HepG2 (cell line): ENCODE data around the gene SRC. TPM values are rescaled to one million over a fixed set of nuclear protein-coding genes. Genes with fewer than 3 reads are reported as not detected.

ENCODE experiments used
- ATAD3A ChIP-seq: sonication (generic); formaldehyde crosslinking; IDR thresholded peaks from 2 replicates; pipeline ENCODE4 v1.4.0; 2020; ENCODE audit warnings: missing genetic modification reagents
- CBX5 ChIP-seq: sonication (generic); formaldehyde crosslinking; IDR thresholded peaks from 2 replicates; pipeline ENCODE4 v1.4.0; 2020; ENCODE audit warnings: missing genetic modification reagents, borderline replicate concordance
- CENPX ChIP-seq: sonication (generic); formaldehyde crosslinking; IDR thresholded peaks from 2 replicates; pipeline ENCODE4 v1.9.0; 2021; ENCODE audit warnings: mild to moderate bottlenecking, missing genetic modification reagents, moderate library complexity
- GTF2F1 ChIP-seq: fragments of 150-350 bp; IDR thresholded peaks from 2 replicates; pipeline ENCODE4 v1.6.1; 2014; ENCODE audit warnings: low read length
- ISL2 ChIP-seq: sonication (generic); formaldehyde crosslinking; IDR thresholded peaks from 2 replicates; pipeline ENCODE4 v1.5.0; 2020; ENCODE audit warnings: missing genetic modification reagents
- ISX ChIP-seq: sonication (generic); formaldehyde crosslinking; conservative IDR thresholded peaks from 2 replicates; pipeline ENCODE4 v1.5.0; 2020; ENCODE audit warnings: missing genetic modification reagents
- KDM5A ChIP-seq: fragments of 200-600 bp; sonication (generic); IDR thresholded peaks from 2 replicates; pipeline ENCODE4 v1.7.0; 2018; ENCODE audit warnings: antibody characterized with exemption, mild to moderate bottlenecking, low read length, borderline replicate concordance
- PHF20 ChIP-seq: sonication (generic); formaldehyde crosslinking; IDR thresholded peaks from 2 replicates; pipeline ENCODE4 v1.5.0; 2020; ENCODE audit warnings: mild to moderate bottlenecking, missing genetic modification reagents
- RBM22 ChIP-seq: fragments of 200-400 bp; formaldehyde crosslinking; optimal IDR thresholded peaks from 2 replicates; pipeline ENCODE3; 2017; ENCODE audit warnings: mild to moderate bottlenecking, low read length, moderate library complexity
- RFXANK ChIP-seq: IDR thresholded peaks from 2 replicates; pipeline ENCODE4 v1.6.1; 2016
- TCF7L2 ChIP-seq: IDR thresholded peaks from 2 replicates; pipeline ENCODE4 v1.6.1; 2011; ENCODE audit warnings: mild to moderate bottlenecking, low read depth, low read length, moderate library complexity
- TOPORS ChIP-seq: sonication (generic); formaldehyde crosslinking; IDR thresholded peaks from 2 replicates; pipeline ENCODE4 v1.8.0; 2023; ENCODE audit warnings: mild to moderate bottlenecking, missing genetic modification reagents
- ZBTB21 ChIP-seq: sonication (generic); formaldehyde crosslinking; IDR thresholded peaks from 2 replicates; pipeline ENCODE4 v1.4.0; 2020; ENCODE audit warnings: missing genetic modification reagents
- ZFP82 ChIP-seq: sonication (generic); formaldehyde crosslinking; IDR thresholded peaks from 2 replicates; pipeline ENCODE4 v1.5.1; 2020; ENCODE audit warnings: mild to moderate bottlenecking, missing genetic modification reagents, borderline replicate concordance
- ZNF17 ChIP-seq: sonication (generic); formaldehyde crosslinking; IDR thresholded peaks from 2 replicates; pipeline ENCODE4 v1.5.0; 2020; ENCODE audit warnings: mild to moderate bottlenecking, missing genetic modification reagents
- ZNF276 ChIP-seq: sonication (generic); formaldehyde crosslinking; IDR thresholded peaks from 2 replicates; pipeline ENCODE4 v1.4.0; 2020; ENCODE audit warnings: mild to moderate bottlenecking, low read depth, missing genetic modification reagents
- ZNF570 ChIP-seq: sonication (generic); formaldehyde crosslinking; IDR thresholded peaks from 2 replicates; pipeline ENCODE4 v1.4.0; 2020; ENCODE audit warnings: mild to moderate bottlenecking, missing genetic modification reagents, borderline replicate concordance
- ZSCAN20 ChIP-seq: sonication (generic); formaldehyde crosslinking; IDR thresholded peaks from 2 replicates; pipeline ENCODE4 v1.4.0; 2020; ENCODE audit warnings: missing genetic modification reagents, mild to moderate bottlenecking, borderline replicate concordance
- polyA plus RNA-seq, 8 experiments: library from polyadenylated mRNA; depleted of rRNA in 3 of 8; stranded (reverse) in 7 of 8; unstranded in 1 of 8; fragments of >200 nt; fragmentation: Illumina TruSeq in 4 of 8; extraction: Trizol in 4 of 8; gene quantifications; 2 replicates each; pipeline versions ENCODE4 v1.2.1 to v1.2.3, GENCODE V29; 2011 to 2016; ENCODE audit warnings: low read depth in 4 of 8, missing spikeins in 1 of 8, mixed read lengths in 1 of 8; ENCODE audit not compliant: insufficient read depth in 1 of 8
- total RNA-seq, 5 experiments: library from RNA; depleted of rRNA; stranded (reverse); fragments of >200 nt; fragmentation: Illumina TruSeq; extraction: Trizol; gene quantifications; 2 replicates each; pipeline ENCODE4 v1.2.3, GENCODE V29; 2016; ENCODE audit warnings: low read depth in 1 of 5
- TF ChIP-seq, protein P1 (sequence below): sonication (generic); formaldehyde crosslinking; IDR thresholded peaks from 2 replicates; pipeline ENCODE4 v1.4.0; 2020; ENCODE audit warnings: missing genetic modification reagents
- TF ChIP-seq, protein P2 (sequence below): sonication (generic); formaldehyde crosslinking; IDR thresholded peaks from 2 replicates; pipeline ENCODE4 v1.5.0; 2020; ENCODE audit warnings: mild to moderate bottlenecking, missing genetic modification reagents
- TF ChIP-seq, protein P3 (sequence below): sonication (generic); formaldehyde crosslinking; IDR thresholded peaks from 2 replicates; pipeline ENCODE4 v1.5.0; 2020; ENCODE audit warnings: missing genetic modification reagents

Gene SRC
- total and polyA plus RNA-seq, 2 of the 13 experiments (the other 11 are each of a cell fraction or from before 2014, with no cell fraction given): 54.7 to 192 TPM

DNA sequence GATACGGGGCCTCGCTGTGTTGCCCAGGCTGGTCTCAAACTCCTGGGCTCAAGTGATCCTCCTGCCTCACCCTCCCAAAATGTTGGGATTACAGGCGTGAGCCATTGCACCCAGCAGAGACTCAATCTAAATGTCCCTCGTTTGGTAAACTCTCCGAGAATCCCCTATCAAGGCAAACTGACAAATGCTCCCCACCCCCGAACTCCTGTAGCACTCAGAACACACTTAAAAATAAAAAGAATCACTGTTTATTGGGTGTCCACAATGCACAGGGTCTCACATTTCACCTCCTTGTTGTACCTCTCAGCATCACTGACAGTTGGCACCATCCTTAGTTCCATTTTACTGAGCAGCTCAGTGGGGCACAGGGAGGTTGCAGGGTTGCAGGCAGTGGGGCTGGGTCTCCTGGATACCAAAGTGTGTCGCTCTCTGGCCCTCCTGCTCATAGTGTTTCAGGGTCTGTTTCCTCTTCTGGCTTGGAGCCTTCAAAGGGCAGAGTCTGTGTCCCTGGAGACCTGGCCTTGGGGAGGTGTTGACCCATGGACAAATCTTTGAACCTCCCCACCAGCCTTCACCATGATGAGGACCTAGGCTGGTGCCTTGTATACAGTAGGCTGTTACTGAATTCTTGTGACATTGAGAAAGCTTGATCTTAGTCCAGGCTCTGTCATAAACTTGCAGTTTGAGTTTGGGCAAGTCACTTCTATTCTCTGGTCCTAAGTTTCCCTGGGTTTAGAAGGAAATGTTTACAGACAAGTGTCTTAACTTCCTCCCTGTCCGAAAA is 8.5 kb upstream of the SRC start (continued):
- TF ChIP-seq, protein P1, sequence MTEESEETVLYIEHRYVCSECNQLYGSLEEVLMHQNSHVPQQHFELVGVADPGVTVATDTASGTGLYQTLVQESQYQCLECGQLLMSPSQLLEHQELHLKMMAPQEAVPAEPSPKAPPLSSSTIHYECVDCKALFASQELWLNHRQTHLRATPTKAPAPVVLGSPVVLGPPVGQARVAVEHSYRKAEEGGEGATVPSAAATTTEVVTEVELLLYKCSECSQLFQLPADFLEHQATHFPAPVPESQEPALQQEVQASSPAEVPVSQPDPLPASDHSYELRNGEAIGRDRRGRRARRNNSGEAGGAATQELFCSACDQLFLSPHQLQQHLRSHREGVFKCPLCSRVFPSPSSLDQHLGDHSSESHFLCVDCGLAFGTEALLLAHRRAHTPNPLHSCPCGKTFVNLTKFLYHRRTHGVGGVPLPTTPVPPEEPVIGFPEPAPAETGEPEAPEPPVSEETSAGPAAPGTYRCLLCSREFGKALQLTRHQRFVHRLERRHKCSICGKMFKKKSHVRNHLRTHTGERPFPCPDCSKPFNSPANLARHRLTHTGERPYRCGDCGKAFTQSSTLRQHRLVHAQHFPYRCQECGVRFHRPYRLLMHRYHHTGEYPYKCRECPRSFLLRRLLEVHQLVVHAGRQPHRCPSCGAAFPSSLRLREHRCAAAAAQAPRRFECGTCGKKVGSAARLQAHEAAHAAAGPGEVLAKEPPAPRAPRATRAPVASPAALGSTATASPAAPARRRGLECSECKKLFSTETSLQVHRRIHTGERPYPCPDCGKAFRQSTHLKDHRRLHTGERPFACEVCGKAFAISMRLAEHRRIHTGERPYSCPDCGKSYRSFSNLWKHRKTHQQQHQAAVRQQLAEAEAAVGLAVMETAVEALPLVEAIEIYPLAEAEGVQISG: no peak; the same call in none of the 2 replicates
- TF ChIP-seq TCF7L2 (no peak), PHF20 (CRISPR knock-in tag) (no peak), ISL2 (no peak; the same call in 1 of the 2 replicates), TOPORS (CRISPR knock-in tag) (peak; percentile 36; the same call in 1 of the 2 replicates), ATAD3A (no peak), ISX (no peak), CBX5 (CRISPR knock-in tag) (no peak; the same call in 1 of the 2 replicates), RFXANK (CRISPR knock-in tag) (no peak), ZBTB21 (no peak), GTF2F1 (no peak), ZNF570 (CRISPR knock-in tag) (no peak), ZNF17 (no peak), ZFP82 (CRISPR knock-in tag) (no peak), CENPX (no peak), ZNF276 (CRISPR knock-in tag) (0 out of 2 replicates have a peak, but pooled peaks have one; percentile 35), ZSCAN20 (CRISPR knock-in tag) (no peak), KDM5A (no peak), RBM22 (no peak)
- TF ChIP-seq, protein P2, sequence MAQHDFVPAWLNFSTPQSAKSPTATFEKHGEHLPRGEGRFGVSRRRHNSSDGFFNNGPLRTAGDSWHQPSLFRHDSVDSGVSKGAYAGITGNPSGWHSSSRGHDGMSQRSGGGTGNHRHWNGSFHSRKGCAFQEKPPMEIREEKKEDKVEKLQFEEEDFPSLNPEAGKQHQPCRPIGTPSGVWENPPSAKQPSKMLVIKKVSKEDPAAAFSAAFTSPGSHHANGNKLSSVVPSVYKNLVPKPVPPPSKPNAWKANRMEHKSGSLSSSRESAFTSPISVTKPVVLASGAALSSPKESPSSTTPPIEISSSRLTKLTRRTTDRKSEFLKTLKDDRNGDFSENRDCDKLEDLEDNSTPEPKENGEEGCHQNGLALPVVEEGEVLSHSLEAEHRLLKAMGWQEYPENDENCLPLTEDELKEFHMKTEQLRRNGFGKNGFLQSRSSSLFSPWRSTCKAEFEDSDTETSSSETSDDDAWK (CRISPR knock-in tag): no peak
- TF ChIP-seq, protein P3, sequence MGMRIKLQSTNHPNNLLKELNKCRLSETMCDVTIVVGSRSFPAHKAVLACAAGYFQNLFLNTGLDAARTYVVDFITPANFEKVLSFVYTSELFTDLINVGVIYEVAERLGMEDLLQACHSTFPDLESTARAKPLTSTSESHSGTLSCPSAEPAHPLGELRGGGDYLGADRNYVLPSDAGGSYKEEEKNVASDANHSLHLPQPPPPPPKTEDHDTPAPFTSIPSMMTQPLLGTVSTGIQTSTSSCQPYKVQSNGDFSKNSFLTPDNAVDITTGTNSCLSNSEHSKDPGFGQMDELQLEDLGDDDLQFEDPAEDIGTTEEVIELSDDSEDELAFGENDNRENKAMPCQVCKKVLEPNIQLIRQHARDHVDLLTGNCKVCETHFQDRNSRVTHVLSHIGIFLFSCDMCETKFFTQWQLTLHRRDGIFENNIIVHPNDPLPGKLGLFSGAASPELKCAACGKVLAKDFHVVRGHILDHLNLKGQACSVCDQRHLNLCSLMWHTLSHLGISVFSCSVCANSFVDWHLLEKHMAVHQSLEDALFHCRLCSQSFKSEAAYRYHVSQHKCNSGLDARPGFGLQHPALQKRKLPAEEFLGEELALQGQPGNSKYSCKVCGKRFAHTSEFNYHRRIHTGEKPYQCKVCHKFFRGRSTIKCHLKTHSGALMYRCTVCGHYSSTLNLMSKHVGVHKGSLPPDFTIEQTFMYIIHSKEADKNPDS: no peak
